ENCODE results near the gene VPS39.

GRCh38 chr15:42111924-42112323, 96.2 kb downstream of the VPS39 start:
- no peak for TF ChIP-seq CTCF (IDR thresholded peaks at IDR 0.05)
- no peak for TF ChIP-seq POLR2A (IDR thresholded peaks at IDR 0.05)

All from uterus (tissue), 2 donors.